ENCODE measurements around the gene DDX10.
A peak's percentile ranks its signal among the peaks of the same experiment; 100 is the strongest.

GRCh38 chr11:108734956-108735559, 70.2 kb downstream of the DDX10 start:
- TF ChIP-seq, protein P1, sequence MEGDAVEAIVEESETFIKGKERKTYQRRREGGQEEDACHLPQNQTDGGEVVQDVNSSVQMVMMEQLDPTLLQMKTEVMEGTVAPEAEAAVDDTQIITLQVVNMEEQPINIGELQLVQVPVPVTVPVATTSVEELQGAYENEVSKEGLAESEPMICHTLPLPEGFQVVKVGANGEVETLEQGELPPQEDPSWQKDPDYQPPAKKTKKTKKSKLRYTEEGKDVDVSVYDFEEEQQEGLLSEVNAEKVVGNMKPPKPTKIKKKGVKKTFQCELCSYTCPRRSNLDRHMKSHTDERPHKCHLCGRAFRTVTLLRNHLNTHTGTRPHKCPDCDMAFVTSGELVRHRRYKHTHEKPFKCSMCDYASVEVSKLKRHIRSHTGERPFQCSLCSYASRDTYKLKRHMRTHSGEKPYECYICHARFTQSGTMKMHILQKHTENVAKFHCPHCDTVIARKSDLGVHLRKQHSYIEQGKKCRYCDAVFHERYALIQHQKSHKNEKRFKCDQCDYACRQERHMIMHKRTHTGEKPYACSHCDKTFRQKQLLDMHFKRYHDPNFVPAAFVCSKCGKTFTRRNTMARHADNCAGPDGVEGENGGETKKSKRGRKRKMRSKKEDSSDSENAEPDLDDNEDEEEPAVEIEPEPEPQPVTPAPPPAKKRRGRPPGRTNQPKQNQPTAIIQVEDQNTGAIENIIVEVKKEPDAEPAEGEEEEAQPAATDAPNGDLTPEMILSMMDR (IDR thresholded peaks at IDR 0.05; ENCODE audit: borderline replicate concordance, extremely low read depth, low read length, poor library complexity, severe bottlenecking): peak; percentile 55
- no peak for TF ChIP-seq EZH2 (IDR thresholded peaks at IDR 0.05; ENCODE audit: borderline replicate concordance, low read depth, low read length, severe bottlenecking)
